ENCODE data around the gene SLC22A14.
"Not testable (repeated sequence)": the region's sequence is repeated elsewhere in the genome, so short reads cannot be mapped to it uniquely, and the experiment has no call there.

SLC22A14 gene

DNA sequence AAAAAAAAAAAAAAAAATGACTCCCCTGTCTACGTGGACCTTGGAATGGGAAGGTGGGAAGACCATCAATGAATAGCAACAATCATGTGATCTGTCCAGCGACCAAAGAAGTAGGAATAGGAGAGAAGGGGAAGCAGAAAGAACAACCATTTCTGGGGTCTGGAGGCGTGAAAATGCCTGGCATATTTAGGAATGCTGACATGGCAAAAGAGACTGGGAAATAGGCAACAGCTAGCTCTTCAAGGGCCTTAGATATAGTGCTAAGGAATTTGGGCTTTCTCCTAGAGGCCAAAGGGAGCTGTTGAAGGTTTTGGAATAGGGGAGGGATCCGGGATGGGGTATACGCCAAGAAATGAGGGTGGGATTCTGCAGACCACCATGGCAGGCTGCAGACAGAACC lies 10.5 kb upstream of the SLC22A14 start:
- no peak for DNase-seq

DNA sequence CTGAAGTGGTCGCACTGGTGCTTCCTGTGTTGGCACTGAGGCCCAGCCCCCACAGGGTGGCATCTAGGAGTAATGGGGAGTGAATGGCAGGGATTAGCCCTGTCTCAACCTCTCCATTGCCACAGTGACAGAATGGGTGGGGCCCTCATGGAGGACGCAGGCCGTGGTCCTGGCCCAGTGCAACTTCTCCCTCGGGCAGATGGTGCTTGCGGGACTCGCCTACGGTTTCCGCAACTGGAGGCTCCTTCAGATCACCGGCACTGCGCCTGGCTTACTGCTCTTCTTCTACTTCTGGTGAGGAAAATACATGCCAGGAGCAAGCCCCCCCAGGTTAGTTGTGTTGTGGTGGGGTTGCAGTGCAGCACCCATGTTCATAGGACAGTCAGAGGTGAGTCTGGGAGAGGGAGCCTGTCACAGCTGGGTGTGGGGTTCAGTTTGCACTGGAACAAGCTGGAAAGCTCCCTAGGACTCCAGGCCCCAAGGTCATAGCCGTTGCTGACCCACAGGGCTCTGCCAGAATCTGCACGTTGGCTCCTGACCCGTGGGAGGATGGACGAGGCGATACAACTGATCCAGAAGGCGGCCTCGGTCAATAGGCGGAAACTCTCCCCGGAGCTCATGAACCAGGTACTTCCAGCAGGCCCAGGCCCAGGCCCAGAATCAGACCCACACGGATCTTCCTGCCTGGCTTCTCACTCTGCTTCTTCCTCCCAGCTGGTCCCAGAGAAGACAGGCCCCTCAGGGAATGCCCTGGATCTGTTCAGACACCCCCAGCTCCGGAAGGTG lies 7.0 kb upstream of the SLC22A14 start:
- DNase-seq, result no peak

GRCh38 chr3:38275658-38276057 lies 6.4 kb upstream of the SLC22A14 start:
- no peak for DNase-seq

- DNase-seq, result no peak
These were observed 5.8 kb upstream of the SLC22A14 start for GRCh38 chr3:38276081-38276916.

- no peak for DNase-seq
These were observed 5.0 kb upstream of the SLC22A14 start for GRCh38 chr3:38276917-38277630.

GRCh38 chr3:38278841-38279240 lies 3.3 kb upstream of the SLC22A14 start:
- DNase-seq, result no peak

- DNase-seq, result no peak
These were observed 2.0 kb downstream of the SLC22A14 start for GRCh38 chr3:38283810-38284755.

DNA sequence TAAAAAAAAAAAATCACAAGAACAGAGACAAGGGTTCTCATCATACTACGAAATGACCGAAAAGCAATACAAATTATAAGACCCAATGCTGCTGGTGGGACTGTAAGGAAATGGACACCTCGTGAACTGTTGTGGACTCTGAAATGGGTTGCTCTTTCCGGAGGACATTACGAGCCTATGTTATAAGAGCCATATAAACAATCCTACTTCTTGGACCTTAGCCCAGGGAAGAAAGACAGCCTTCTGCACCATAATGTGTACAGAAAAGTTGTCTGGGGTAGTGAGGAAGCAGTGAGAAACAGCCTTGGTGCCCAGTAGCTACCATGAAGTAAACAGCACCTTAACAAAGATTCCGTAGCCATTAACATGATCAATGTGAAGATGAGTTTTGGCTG lies 2.7 kb downstream of the SLC22A14 start:
- no peak for DNase-seq

DNA sequence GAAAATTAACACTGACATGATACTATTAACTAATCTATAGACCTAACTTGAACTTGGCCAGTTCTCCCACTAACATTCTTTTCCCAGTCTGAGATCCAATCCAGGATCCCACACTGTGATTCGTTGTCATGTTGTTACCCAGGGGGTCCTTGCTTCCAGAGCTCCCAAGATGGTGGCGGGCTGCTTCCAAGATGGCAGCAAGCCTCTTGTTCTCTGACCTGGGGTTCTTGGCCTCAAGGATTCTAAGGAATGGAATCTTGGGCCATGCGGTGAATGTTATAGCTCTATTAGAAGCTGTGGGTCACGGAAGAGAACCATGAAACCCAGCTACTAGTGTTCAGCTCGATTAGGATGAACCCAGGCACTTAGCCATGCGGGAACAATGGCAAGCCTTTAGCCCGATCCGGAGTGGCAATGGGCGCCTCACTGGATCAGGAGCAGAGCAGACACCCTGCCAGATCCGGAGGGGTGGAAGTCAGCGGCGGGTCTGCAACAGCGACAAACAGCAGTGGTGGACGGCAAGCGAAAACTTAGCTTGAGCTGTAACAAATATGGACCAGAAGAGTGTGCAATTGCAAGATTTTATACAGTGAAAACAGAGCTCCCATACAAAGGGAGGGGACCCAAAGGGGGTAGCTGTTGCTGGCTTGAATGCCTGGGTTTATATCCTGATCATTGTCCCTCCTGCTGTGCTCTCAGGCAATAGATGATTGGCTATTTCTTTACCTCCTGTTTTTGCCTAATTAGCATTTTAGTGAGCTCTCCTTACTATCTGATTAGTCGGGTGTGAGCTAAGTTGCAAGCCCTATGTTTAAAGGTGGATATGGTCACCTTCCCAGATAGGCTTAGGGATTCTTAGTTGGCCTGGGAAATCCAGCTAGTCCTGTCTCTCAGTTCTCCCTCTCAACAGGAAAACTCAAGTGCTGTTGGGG lies 7.5 kb downstream of the SLC22A14 start:
- DNase-seq, result not testable (repeated sequence)

GRCh38 chr3:38297053-38297452 lies 15.0 kb downstream of the SLC22A14 start:
- DNase-seq, result not testable (repeated sequence)

DNA sequence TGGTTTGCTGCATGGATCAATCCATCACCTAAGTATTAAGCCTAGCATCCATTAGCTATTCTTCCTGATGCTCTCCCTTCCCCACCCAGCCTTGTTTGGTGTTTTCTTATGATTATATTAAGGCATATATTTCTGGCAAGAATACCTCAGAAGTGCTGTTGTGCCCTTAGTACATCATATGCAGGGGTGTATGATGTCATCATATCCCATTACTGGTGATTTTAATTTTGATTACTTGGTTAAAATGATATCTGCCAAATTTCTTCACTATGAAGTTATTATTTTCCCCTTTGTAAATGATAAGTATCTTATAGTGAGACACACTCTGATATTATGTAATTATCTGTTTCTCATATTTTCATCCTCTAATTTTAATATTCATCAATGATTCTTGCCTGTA lies 15.4 kb downstream of the SLC22A14 start:
- DNase-seq, result no peak

DNA sequence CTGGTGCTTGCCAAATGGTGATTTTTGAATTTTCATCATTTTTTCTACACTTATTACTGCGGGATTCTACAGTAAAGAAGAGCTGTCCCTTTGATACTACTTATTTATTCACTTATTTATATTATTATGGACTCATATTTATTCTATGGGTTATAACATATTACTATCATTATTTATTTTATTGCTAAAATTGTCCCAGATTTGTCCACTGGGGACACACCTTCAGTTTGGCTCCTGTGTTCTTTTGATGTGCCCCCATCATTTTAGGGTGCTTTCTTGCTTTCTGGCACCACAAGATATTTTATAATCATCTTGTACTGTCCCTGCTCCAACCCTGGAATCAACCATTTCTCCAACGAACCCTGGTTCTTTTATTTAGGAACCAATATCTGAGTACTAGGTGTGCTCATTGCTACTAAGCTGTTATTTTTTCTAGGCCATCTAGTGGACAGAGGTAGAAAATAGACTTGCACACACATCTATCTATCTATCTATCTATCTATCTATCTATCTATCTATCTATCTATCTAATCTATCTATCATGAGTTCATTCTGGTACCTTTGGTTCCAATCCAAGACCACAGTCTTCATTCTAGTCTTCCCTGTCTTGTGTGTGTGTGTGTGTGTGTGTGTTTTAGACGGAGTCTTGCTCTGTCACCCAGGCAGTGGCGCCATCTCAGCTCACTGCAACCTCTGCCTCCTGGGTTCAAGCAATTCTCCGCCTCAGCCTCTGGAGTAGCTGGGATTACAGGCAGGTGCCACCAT lies 16.0 kb downstream of the SLC22A14 start:
- no peak for DNase-seq

- no peak for DNase-seq
These were observed 24.8 kb downstream of the SLC22A14 start for GRCh38 chr3:38306941-38307340.

DNA sequence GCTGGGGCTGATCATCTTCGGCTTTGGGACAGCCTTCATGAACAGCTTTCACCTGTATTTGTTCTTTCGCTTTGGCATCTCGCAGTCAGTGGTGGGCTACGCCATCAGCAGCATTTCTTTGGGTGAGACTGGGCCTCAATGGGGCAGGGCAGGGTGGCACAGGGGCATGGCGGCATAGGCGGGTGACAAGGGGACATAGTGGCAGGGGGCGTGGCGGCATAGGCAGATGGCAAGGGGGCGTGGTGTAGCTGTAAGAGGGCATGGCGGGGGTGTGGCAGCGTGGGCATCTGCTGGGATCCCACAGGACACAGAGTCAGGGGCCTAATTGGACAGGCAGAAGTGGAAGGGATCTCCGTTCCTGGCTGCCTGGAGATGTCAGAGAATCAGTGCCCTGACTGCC lies 25.5 kb downstream of the SLC22A14 start:
- DNase-seq, result no peak

GRCh38 chr3:38308456-38308855 lies 26.4 kb downstream of the SLC22A14 start:
- DNase-seq, result no peak

- no peak for DNase-seq
These were observed 29.4 kb downstream of the SLC22A14 start for GRCh38 chr3:38311476-38311875.

GRCh38 chr3:38311941-38312340 lies 29.8 kb downstream of the SLC22A14 start:
- DNase-seq, result no peak

DNA sequence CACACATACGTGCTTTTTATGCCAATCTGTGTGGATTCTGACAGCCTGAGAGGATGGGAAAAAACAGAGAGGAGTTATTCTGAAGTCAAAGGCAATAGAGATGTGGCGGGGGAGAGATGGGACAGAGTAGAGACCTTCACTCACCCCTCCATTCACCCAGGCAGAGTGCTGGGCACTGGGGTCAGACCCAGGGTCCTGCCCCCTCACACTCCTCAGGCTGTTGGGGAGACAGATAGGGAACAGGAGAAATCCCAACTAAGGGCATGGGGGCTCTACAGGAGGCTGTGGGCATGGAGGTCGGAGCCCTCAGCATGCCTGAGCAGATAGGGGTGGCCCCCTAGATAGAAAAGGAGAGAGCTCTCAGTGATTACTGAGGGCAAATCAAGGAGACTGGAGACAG lies 30.3 kb downstream of the SLC22A14 start:
- no peak for DNase-seq

DNA sequence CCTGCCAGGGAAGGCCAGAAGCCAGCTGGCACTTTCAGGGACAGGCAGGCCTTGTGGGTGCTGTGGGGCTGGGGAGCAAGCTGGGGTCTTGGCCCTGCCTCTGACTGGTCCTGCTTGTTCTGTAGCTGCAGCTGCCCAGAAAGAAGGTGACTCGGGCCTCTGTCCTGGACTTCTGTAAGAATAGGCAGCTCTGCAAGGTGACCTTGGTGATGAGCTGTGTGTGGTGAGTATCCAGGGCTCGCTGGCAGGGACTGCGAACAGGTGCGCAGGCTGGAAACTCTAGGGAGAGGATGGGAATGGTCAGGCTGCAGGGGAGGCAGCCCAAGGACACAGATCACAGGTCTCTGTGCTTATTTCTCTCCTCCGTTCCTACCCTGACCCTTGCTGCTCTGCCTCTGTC lies 31.2 kb downstream of the SLC22A14 start:
- no peak for DNase-seq

GRCh38 chr3:38313695-38314094 lies 31.6 kb downstream of the SLC22A14 start:
- DNase-seq, result no peak
